Mammary microvascular endothelial cell (primary cell): ENCODE data around the gene ZCWPW2. TPM values are rescaled to one million over a fixed set of nuclear protein-coding genes. Genes with fewer than 3 reads are reported as not detected.

Experiments
- total RNA-seq: library from RNA; depleted of rRNA; stranded (reverse); fragments of >200 nt; gene quantifications from 2 replicates; pipeline ENCODE4 v1.2.3, GENCODE V29; 2015

Gene ZCWPW2
- 0.47 TPM in 1 of 2 replicates, not detected in the other for total RNA-seq

GRCh38 chr3:28348629-28349468, at the start of gene ZCWPW2, which contains the start of gene AZI2:
TSS of gene ZCWPW2 (plus strand) at chr3:28348721. CDS start at chr3:28413069, 64,348 bp downstream.
TSS of gene AZI2 (minus strand) at chr3:28348824. CDS start at chr3:28340617, 8,207 bp downstream.

Other genes with a start within 250 kb of the ZCWPW2 start
- 11.2 and 20.3 TPM in 2 replicates for gene CMC1, start 107.1 kb upstream of the ZCWPW2 start, total RNA-seq
- 23.9 and 33.8 TPM in 2 replicates for gene AZI2, start 103 bp downstream of the ZCWPW2 start, total RNA-seq